ENCODE data around the gene MYCN. TPM values are rescaled to one million over a fixed set of nuclear protein-coding genes. Genes with fewer than 3 reads are reported as not detected.

MYCN gene
- polyA plus RNA-seq, 1 of the 3 experiments (the other 2 are of a cell fraction): 0.03 TPM

DNA sequence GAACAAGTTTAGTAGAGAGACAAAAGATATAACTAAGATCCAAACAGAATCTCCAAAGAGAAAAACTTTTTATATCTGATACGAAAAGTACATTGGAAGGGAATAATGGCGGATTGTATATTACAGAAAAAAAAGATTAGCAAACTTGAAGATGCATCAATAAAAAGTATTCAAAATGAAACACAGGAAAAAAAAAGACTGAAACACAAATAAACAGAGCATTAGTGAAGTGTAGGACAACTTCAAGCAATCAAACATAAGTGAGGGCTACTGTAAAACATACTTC, 41.1 kb upstream of the MYCN start:
- Histone ChIP-seq H4K20me1 (ENCODE audit: insufficient read depth) (no peaks in the 10 kb centered on the region), H3K9me3 (peaks cover 23% of the 10 kb centered on the region), H3K4me1 (ENCODE audit: control insufficient read depth in 1 of 2, insufficient read depth in 2 of 2, low read depth in 1 of 2, low read length in 1 of 2) (no peaks in the 10 kb centered on the region), H3K36me3 (replicated peaks in 1 of 2; ENCODE audit: control insufficient read depth in 1 of 2, insufficient read depth in 2 of 2, low read length in 1 of 2) (no peaks in the 10 kb centered on the region), H3F3A (replicated peaks; ENCODE audit: insufficient read depth) (no peaks in the 10 kb centered on the region), H3K4me3 (ENCODE audit: low read depth in 2 of 2, low read length in 1 of 2) (no peak overlapping the region), H2AFZ (ENCODE audit: low read depth) (no peak overlapping the region), H3K27ac (ENCODE audit: low read depth in 2 of 2, low read length in 1 of 2) (no peak overlapping the region), H3K79me2 (ENCODE audit: insufficient read depth) (no peaks in the 10 kb centered on the region), H3K9ac (no peak overlapping the region), H3K27me3 (ENCODE audit: insufficient read depth) (no peaks in the 10 kb centered on the region), H3K9me2 (no peaks in the 10 kb centered on the region), H3K4me2 (no peak overlapping the region)
- ChIA-PET POLR2A (no interaction called here), CTCF (interaction anchor here (0.6 to 1.3 kb wide), 2 partner anchors 14 to 85 kb away, joined by 3 to 4 read pairs; no protein-coding TSS in a partner anchor)
- DNase-seq: no peak
- TF ChIP-seq RCOR1 (IDR thresholded peaks at IDR 0.05; ENCODE audit: low read length): no peak
- no peak for TF ChIP-seq EZH2phosphoT487 (IDR thresholded peaks at IDR 0.05; ENCODE audit: borderline replicate concordance, low read depth)
- no peak for TF ChIP-seq SMC3 (IDR thresholded peaks at IDR 0.05; ENCODE audit: low read depth, low read length)
- TF ChIP-seq, protein P1, sequence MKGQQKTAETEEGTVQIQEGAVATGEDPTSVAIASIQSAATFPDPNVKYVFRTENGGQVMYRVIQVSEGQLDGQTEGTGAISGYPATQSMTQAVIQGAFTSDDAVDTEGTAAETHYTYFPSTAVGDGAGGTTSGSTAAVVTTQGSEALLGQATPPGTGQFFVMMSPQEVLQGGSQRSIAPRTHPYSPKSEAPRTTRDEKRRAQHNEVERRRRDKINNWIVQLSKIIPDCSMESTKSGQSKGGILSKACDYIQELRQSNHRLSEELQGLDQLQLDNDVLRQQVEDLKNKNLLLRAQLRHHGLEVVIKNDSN (IDR thresholded peaks at IDR 0.05; ENCODE audit: borderline replicate concordance, low read depth): no peak
- no peak for TF ChIP-seq RFX5 (IDR thresholded peaks at IDR 0.05; ENCODE audit: low read length)
- TF ChIP-seq JUND (IDR thresholded peaks at IDR 0.05): no peak
- no peak for TF ChIP-seq ELF1 (IDR thresholded peaks at IDR 0.05)
- no peak for TF ChIP-seq FOXM1 (IDR thresholded peaks at IDR 0.05; ENCODE audit: low read depth)
- TF ChIP-seq, protein P2, sequence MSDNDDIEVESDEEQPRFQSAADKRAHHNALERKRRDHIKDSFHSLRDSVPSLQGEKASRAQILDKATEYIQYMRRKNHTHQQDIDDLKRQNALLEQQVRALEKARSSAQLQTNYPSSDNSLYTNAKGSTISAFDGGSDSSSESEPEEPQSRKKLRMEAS (IDR thresholded peaks at IDR 0.05; ENCODE audit: low read depth): no peak
- no peak for TF ChIP-seq NRF1 (IDR thresholded peaks at IDR 0.05; ENCODE audit: low read depth, low read length)
- TF ChIP-seq, protein P3, sequence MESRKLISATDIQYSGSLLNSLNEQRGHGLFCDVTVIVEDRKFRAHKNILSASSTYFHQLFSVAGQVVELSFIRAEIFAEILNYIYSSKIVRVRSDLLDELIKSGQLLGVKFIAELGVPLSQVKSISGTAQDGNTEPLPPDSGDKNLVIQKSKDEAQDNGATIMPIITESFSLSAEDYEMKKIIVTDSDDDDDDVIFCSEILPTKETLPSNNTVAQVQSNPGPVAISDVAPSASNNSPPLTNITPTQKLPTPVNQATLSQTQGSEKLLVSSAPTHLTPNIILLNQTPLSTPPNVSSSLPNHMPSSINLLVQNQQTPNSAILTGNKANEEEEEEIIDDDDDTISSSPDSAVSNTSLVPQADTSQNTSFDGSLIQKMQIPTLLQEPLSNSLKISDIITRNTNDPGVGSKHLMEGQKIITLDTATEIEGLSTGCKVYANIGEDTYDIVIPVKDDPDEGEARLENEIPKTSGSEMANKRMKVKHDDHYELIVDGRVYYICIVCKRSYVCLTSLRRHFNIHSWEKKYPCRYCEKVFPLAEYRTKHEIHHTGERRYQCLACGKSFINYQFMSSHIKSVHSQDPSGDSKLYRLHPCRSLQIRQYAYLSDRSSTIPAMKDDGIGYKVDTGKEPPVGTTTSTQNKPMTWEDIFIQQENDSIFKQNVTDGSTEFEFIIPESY (IDR thresholded peaks at IDR 0.05; ENCODE audit: borderline replicate concordance, low read depth): no peak
- TF ChIP-seq TEAD4 (IDR thresholded peaks at IDR 0.05; ENCODE audit: borderline replicate concordance, insufficient read depth): no peak
- TF ChIP-seq, protein P4, sequence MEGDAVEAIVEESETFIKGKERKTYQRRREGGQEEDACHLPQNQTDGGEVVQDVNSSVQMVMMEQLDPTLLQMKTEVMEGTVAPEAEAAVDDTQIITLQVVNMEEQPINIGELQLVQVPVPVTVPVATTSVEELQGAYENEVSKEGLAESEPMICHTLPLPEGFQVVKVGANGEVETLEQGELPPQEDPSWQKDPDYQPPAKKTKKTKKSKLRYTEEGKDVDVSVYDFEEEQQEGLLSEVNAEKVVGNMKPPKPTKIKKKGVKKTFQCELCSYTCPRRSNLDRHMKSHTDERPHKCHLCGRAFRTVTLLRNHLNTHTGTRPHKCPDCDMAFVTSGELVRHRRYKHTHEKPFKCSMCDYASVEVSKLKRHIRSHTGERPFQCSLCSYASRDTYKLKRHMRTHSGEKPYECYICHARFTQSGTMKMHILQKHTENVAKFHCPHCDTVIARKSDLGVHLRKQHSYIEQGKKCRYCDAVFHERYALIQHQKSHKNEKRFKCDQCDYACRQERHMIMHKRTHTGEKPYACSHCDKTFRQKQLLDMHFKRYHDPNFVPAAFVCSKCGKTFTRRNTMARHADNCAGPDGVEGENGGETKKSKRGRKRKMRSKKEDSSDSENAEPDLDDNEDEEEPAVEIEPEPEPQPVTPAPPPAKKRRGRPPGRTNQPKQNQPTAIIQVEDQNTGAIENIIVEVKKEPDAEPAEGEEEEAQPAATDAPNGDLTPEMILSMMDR (IDR thresholded peaks at IDR 0.05): no peak
- no peak for TF ChIP-seq FOXJ3 (CRISPR knock-in tag; IDR thresholded peaks at IDR 0.05)
- no peak for TF ChIP-seq FOSL2 (IDR thresholded peaks at IDR 0.05; ENCODE audit: borderline replicate concordance, low read depth)
- TF ChIP-seq, protein P5, sequence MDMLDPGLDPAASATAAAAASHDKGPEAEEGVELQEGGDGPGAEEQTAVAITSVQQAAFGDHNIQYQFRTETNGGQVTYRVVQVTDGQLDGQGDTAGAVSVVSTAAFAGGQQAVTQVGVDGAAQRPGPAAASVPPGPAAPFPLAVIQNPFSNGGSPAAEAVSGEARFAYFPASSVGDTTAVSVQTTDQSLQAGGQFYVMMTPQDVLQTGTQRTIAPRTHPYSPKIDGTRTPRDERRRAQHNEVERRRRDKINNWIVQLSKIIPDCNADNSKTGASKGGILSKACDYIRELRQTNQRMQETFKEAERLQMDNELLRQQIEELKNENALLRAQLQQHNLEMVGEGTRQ (IDR thresholded peaks at IDR 0.05; ENCODE audit: borderline replicate concordance, low read depth, low read length): no peak
- TF ChIP-seq RAD21 (IDR thresholded peaks at IDR 0.05; ENCODE audit: low read length): no peak
- TF ChIP-seq NFIC (IDR thresholded peaks at IDR 0.05; ENCODE audit: borderline replicate concordance): no peak
- no peak for TF ChIP-seq SIN3A (IDR thresholded peaks at IDR 0.05; ENCODE audit: borderline replicate concordance, low read depth, low read length)
- no peak for TF ChIP-seq TCF12 (IDR thresholded peaks at IDR 0.05)
- 53% methylated on average over 2 of the region's 2 CpGs for WGBS (ENCODE audit: low lambda C conversion rate)
